ENCODE data around the gene MED27. TPM values are rescaled to one million over a fixed set of nuclear protein-coding genes. Genes with fewer than 3 reads are reported as not detected.

The MED27 gene
- total and polyA plus RNA-seq, 2 of the 8 experiments (the other 6 are each of a cell fraction or from before 2014, with no cell fraction given), result 29.9 to 56.5 TPM

DNA sequence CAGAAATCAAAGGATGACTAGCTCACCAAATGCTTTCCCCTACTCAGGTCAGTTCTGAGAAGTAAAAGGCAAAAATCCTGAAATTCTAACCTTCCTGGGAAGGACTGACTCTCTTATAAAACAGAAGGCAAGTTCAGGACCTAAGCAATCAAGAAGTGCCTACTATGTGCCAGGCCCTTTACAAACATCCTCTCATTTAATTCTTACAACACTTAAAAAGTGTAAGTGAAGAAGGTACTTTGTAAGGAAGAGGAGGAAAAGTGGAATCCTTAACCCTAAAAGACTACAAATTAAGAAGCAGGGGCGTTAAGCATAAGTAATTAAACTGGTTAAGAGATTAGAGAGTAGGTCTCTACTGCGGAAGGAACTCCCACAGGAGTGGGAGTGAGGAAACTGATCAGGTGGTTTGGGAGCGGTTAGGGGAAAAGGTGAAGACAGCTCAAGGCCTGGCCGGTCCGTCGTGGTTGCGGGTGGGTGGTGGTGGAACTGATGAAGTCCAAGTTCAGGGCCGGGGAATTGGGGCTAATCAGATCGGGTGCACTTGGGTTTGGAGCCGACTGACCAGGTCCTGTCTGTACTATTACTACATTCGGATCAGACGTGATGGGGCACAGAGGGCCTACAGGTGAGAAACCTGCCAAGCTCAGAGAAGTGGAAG is 839 bp downstream of the MED27 start:
- Histone ChIP-seq H3K56ac (replicated peaks; ENCODE audit: insufficient read length, low read depth, low read length) (no peak overlapping the region), H3K23me2 (ENCODE audit: low read depth, low read length) (peaks cover 6% of the 10 kb centered on the region; the same call in 1 of the 2 replicates), H4K8ac (ENCODE audit: extremely low read depth, insufficient read depth, low read length) (peak overlapping the region; percentile 78), H2BK120ac (replicated peaks; ENCODE audit: low read depth, low read length) (no peak overlapping the region), H3K27ac (ENCODE audit: low read depth, low read length) (no peak overlapping the region), H2AFZ (ENCODE audit: low read length) (peak overlapping the region; percentile 1; the same call in 1 of the 2 replicates), H3K14ac (ENCODE audit: insufficient read length) (no peak overlapping the region), H3K79me1 (ENCODE audit: low read depth, low read length) (peaks cover 11% of the 10 kb centered on the region), H3K4me1 (replicated peaks in 1 of 4; ENCODE audit: control insufficient read depth in 3 of 4, insufficient read depth in 4 of 4, low read length in 3 of 4) (peaks cover 0 to 3% (median 0%) of the 10 kb centered on the region in 4 experiments; a peak in 2 of 7 replicates), H2BK12ac (ENCODE audit: low read depth, low read length) (no peak overlapping the region), H4K5ac (ENCODE audit: insufficient read length, low read depth, low read length) (no peak overlapping the region), H2BK15ac (ENCODE audit: low read length) (no peak overlapping the region), H4K20me1 (replicated peaks in 1 of 2; ENCODE audit: control insufficient read depth in 1 of 2, insufficient read depth in 2 of 2, low read length in 2 of 2) (peaks cover 3 to 4% of the 10 kb centered on the region in 2 experiments), H3K4ac (replicated peaks; ENCODE audit: insufficient read length, low read depth, low read length) (peak overlapping the region; percentile 53), H3K4me3 (ENCODE audit: extremely low read depth in 1 of 4, insufficient read depth in 2 of 4, low read depth in 3 of 4, low read length in 4 of 4) (peak overlapping the region; percentile 69 to 91 (median 82)), H3K79me2 (ENCODE audit: control insufficient read depth in 1 of 2, insufficient read depth in 2 of 2, low read length in 2 of 2) (peaks cover 3 to 31% of the 10 kb centered on the region in 2 experiments; a peak in 3 of 4 replicates), H2AK5ac (ENCODE audit: low read depth, low read length) (0 out of 2 replicates have a peak overlapping the region, but pooled peaks have one; percentile 24), H3K9ac (replicated peaks in 1 of 4; ENCODE audit: extremely low read depth in 1 of 4, low read depth in 3 of 4, low read length in 3 of 4) (peak overlapping the region in 3 of 4 experiments; percentile 68 to 85 (median 72); a peak in 5 of 7 replicates), H3K27me3 (replicated peaks in 1 of 4; ENCODE audit: control insufficient read depth in 3 of 4, extremely low read depth in 1 of 4, insufficient read depth in 3 of 4, low read length in 3 of 4) (no peaks in the 10 kb centered on the region), H2BK20ac (ENCODE audit: low read length) (no peak overlapping the region), H3K36me3 (ENCODE audit: control insufficient read depth in 2 of 4, insufficient read depth in 4 of 4, low read length in 3 of 4) (peaks cover 0 to 18% (median 7%) of the 10 kb centered on the region in 4 experiments; a peak in 6 of 8 replicates), H3K18ac (ENCODE audit: extremely low read depth, low read length) (no peak overlapping the region), H2BK5ac (ENCODE audit: low read depth, low read length) (no peak overlapping the region), H4K91ac (replicated peaks; ENCODE audit: insufficient read length, low read length) (no peak overlapping the region), H3K9me3 (ENCODE audit: insufficient read depth in 2 of 2, low read depth in 1 of 2, low read length in 1 of 2) (no peaks in the 10 kb centered on the region), H3K4me2 (ENCODE audit: insufficient read depth in 1 of 2, low read depth in 2 of 2, low read length in 2 of 2) (peak overlapping the region; percentile 88 to 93), H3K23ac (ENCODE audit: insufficient read length) (no peak overlapping the region)
- DNase-seq (ENCODE audit: low read depth in 1 of 2, low spot score in 2 of 2), result no peak
- FAIRE-seq, result no peak
- ChIA-PET POLR2A (ENCODE audit: partially characterized antibody) (interaction anchor here (1.5 kb wide), 1 partner anchor 13 kb away, joined by 3 read pairs; no protein-coding TSS in a partner anchor), CTCF (ENCODE audit: partially characterized antibody) (interaction anchor here (1.0 to 1.2 kb wide), 2 partner anchors 13 to 82 kb away, joined by 3 read pairs; no protein-coding TSS in a partner anchor)
- 21% methylated on average over 12 of the region's 12 CpGs; no CpG with 5 or more reads in 1 of the 2 experiments for WGBS, 2 experiments (ENCODE audit: extremely low coverage in 1 of 2, insufficient coverage in 1 of 2, insufficient read length in 1 of 2, insufficient replicate concordance in 2 of 2, low coverage in 1 of 2, low lambda C conversion rate in 2 of 2, missing lambda C conversion rate in 1 of 2)
- no peak for TF ChIP-seq TBP (IDR thresholded peaks at IDR 0.05; ENCODE audit: low read depth, low read length)
- no peak for TF ChIP-seq BCL11A (IDR thresholded peaks at IDR 0.05; ENCODE audit: low read depth in 2 of 2, low read length in 2 of 2)
- TF ChIP-seq EZH2 (IDR thresholded peaks at IDR 0.05; ENCODE audit: low read depth, low read length, severe bottlenecking), result no peak
- no peak for TF ChIP-seq PHF8 (conservative IDR thresholded peaks at IDR 0.05; ENCODE audit: low read depth, low read length)
- no peak for TF ChIP-seq CHD1 (IDR thresholded peaks at IDR 0.05; ENCODE audit: low read depth, low read length)
- TF ChIP-seq GTF2F1 (IDR thresholded peaks at IDR 0.05; ENCODE audit: borderline replicate concordance, low read depth, low read length), result no peak
- TF ChIP-seq EGR1 (IDR thresholded peaks at IDR 0.05; ENCODE audit: borderline replicate concordance, low read depth, low read length), result no peak
- no peak for TF ChIP-seq SRF (IDR thresholded peaks at IDR 0.05; ENCODE audit: low read depth, low read length)
- TF ChIP-seq CREB1 (IDR thresholded peaks at IDR 0.05), result no peak
- TF ChIP-seq SIRT6 (IDR thresholded peaks at IDR 0.05; ENCODE audit: low read length), result no peak
- no peak for TF ChIP-seq SUZ12 (IDR thresholded peaks at IDR 0.05; ENCODE audit: low read length)
- TF ChIP-seq CEBPB (IDR thresholded peaks at IDR 0.05; ENCODE audit: low read depth, low read length), result no peak
- TF ChIP-seq CBX5 (IDR thresholded peaks at IDR 0.05; ENCODE audit: low read depth, low read length), result no peak
- TF ChIP-seq HDAC6 (IDR thresholded peaks at IDR 0.05; ENCODE audit: low read depth, low read length), result no peak
